Measurements from ENCODE around the gene MIGA1. TPM values are rescaled to one million over a fixed set of nuclear protein-coding genes. Genes with fewer than 3 reads are reported as not detected.
A peak's percentile ranks its signal among the peaks of the same experiment; 100 is the strongest.

MIGA1 gene
- total and polyA plus RNA-seq, 5 donors = 3.8 to 15.1 (median 12.8) TPM

- intact Hi-C loops (cut with DNase I) = loop anchor here in 3 of 4 donors (5.0 kb wide), 1 partner anchor 57 kb away; the partner anchor contains the start of gene NEXN (in 3 of the 3)
- Histone ChIP-seq H3K4me3 (ENCODE audit: low read length) (no peak overlapping the region), H3K9me3 (ENCODE audit: control insufficient read depth, low read length) (no peaks in the 10 kb centered on the region), H3K27me3 (ENCODE audit: control insufficient read depth, insufficient read depth) (no peaks in the 10 kb centered on the region), H3K4me1 (ENCODE audit: control insufficient read depth, insufficient read depth, low read length) (peaks cover 10% of the 10 kb centered on the region), H3K27ac (ENCODE audit: low read length) (peak overlapping the region; percentile 68)
- 69% methylated on average over 1 of the region's 1 CpG for WGBS
- no peak for ATAC-seq
- DNase-seq = no peak
Observed at GRCh38 chr1:77829851-77830250, 50.4 kb downstream of the MIGA1 start.

DNA sequence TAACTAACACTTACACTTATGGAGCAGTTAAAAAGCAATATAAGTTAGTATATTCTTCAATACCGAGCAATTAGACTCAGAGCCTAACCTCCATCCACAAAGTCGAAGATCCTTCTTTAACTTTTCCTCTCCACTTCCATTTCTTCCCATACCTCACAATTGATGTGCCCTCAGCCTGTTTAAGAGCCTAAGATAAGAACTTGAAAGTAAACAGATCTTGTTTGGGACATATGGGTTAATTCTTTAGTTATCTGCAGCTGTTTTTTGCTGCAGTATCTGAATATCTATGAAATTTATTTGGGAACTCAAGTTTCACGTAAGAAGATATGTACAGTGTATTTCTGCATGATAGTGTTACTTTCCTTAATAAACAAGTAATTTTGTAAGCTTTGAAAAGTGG, 51.5 kb downstream of the MIGA1 start:
- DNase-seq (no peak), ATAC-seq (no peak)
- no peaks in the 10 kb centered on the region for H3K9me3 ChIP-seq (ENCODE audit: control insufficient read depth, low read length)
- intact Hi-C loops (cut with DNase I) = loop anchor here in 3 of 4 donors (5.0 kb wide), 1 partner anchor 56 kb away; the partner anchor contains the start of gene NEXN (in 3 of the 3)
- H3K27ac ChIP-seq (ENCODE audit: low read length) = peak overlapping the region; percentile 45
- no peaks in the 10 kb centered on the region for H3K27me3 ChIP-seq (ENCODE audit: control insufficient read depth, insufficient read depth)
- 64% methylated on average over 3 of the region's 3 CpGs for WGBS
- H3K4me1 ChIP-seq (ENCODE audit: control insufficient read depth, insufficient read depth, low read length) = peaks cover 8% of the 10 kb centered on the region
- no peak overlapping the region for H3K4me3 ChIP-seq (ENCODE audit: low read length)

- H3K4me1 ChIP-seq (ENCODE audit: control insufficient read depth, insufficient read depth, low read length) = peaks cover 8% of the 10 kb centered on the region
- 58% methylated on average over 4 of the region's 4 CpGs for WGBS
- DNase-seq (no peak), ATAC-seq (no peak)
- H3K27ac ChIP-seq (ENCODE audit: low read length) = peak overlapping the region; percentile 30
- no peaks in the 10 kb centered on the region for H3K9me3 ChIP-seq (ENCODE audit: control insufficient read depth, low read length)
- H3K27me3 ChIP-seq (ENCODE audit: control insufficient read depth, insufficient read depth) = no peaks in the 10 kb centered on the region
- no peak overlapping the region for H3K4me3 ChIP-seq (ENCODE audit: low read length)
- intact Hi-C loops (cut with DNase I) = loop anchor here in 3 of 4 donors (5.0 kb wide), 1 partner anchor 56 kb away; the partner anchor contains the start of gene NEXN (in 3 of the 3)
Observed at GRCh38 chr1:77831566-77831965, 52.1 kb downstream of the MIGA1 start.

- DNase-seq (no peak), ATAC-seq (peak; percentile 59)
- intact Hi-C loops (cut with DNase I) = loop anchor here in 3 of 4 donors (5.0 kb wide), 1 partner anchor 55 kb away; the partner anchor contains the start of gene NEXN (in 3 of the 3)
- H3K9me3 ChIP-seq (ENCODE audit: control insufficient read depth, low read length) = no peaks in the 10 kb centered on the region
- no peaks in the 10 kb centered on the region for H3K27me3 ChIP-seq (ENCODE audit: control insufficient read depth, insufficient read depth)
- peaks cover 8% of the 10 kb centered on the region for H3K4me1 ChIP-seq (ENCODE audit: control insufficient read depth, insufficient read depth, low read length)
- peak overlapping the region; percentile 93 for H3K27ac ChIP-seq (ENCODE audit: low read length)
- H3K4me3 ChIP-seq (ENCODE audit: low read length) = no peak overlapping the region
- WGBS = 28% methylated on average over 2 of the region's 2 CpGs
Observed at GRCh38 chr1:77831976-77832711, 52.7 kb downstream of the MIGA1 start.

DNA sequence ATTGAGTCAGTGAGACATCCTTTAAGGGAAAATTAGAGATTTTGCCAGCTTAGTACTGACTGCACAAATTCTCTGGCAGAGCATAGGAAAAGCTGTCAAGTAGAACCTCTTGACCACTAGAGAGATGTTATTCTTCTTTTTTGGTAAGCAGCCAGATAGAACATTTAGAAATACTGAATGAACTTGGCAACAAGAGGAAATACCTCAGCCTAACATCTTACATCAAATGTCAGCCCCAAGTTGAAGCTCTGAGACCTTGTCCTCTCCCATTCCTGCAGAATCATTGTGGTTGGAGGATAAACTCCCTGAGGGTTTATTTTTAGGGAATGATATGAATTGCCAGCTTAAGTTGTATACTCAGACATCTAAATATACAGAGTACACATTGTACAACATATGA, 53.5 kb downstream of the MIGA1 start:
- peaks cover 8% of the 10 kb centered on the region for H3K4me1 ChIP-seq (ENCODE audit: control insufficient read depth, insufficient read depth, low read length)
- ATAC-seq (peak; percentile 91 to 93), DNase-seq (no peak)
- H3K27ac ChIP-seq (ENCODE audit: low read length) = no peak overlapping the region
- H3K27me3 ChIP-seq (ENCODE audit: control insufficient read depth, insufficient read depth) = no peaks in the 10 kb centered on the region
- H3K4me3 ChIP-seq (ENCODE audit: low read length) = no peak overlapping the region
- H3K9me3 ChIP-seq (ENCODE audit: control insufficient read depth, low read length) = no peaks in the 10 kb centered on the region
- intact Hi-C loops (cut with DNase I) = loop anchor here in 3 of 4 donors (5.0 kb wide), 1 partner anchor 54 kb away; the partner anchor contains the start of gene NEXN (in 3 of the 3)

DNA sequence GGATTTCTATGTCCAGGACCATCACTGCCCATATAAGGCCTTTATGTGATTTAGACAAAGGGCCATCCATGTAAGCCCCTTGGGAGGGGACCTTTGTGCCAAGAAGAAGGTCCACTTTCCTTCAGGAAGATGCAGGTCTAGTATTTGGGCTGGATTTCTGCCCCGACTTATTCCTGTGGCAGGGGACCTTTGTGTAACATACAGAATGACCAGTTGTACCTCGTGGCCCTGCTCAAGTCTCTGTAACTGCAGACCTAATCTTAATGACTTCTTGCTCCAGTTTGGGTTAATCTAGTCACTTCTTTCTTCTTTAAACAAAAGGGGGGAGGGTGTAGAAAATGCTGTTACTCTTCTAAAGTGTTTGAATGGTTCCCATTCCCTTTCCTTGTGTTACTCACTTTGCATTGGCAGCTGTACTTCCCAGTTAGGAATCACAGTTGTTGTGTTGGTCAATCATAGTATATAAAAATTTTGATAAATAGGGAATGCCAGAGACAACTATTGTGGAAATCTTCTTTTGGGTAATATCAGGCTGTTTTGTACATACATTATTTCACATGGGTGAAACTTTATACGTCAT, 54.2 kb downstream of the MIGA1 start:
- ATAC-seq = peak in 1 of 2 donors; percentile 8

DNA sequence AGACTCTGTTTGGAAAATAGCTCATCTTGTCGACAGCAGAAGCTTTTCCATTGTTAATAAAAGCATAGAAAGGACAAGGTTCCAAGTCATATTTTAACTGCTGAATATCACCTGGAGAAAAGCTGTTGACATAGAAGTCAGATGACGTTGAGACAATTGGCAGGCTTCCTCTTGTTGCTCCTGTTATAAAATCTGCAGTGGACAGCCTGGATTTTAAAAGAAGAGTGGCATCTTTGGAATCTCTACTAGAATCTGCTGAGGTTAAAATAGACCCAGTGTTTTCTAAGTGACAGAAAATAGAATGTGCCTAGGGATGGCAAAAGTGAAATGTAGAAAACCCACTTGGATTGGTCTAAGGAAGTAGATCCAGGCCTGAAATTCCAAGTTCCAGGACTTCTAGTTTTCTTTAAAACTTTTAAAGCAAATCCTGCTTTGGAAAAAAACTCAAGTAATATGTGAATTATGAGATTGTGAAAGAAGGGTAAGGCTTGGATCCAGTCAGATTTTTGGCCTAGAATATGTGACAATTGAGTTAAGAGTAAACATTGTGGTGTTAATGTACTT, 55.4 kb downstream of the MIGA1 start:
- Histone ChIP-seq H3K4me1 (ENCODE audit: control insufficient read depth, insufficient read depth, low read length) (peaks cover 8% of the 10 kb centered on the region), H3K27ac (ENCODE audit: low read length) (peak overlapping the region; percentile 72), H3K9me3 (ENCODE audit: control insufficient read depth, low read length) (no peaks in the 10 kb centered on the region), H3K27me3 (ENCODE audit: control insufficient read depth, insufficient read depth) (no peaks in the 10 kb centered on the region), H3K4me3 (ENCODE audit: low read length) (no peak overlapping the region)
- ATAC-seq (peak; percentile 16 to 46), DNase-seq (no peak)
- intact Hi-C loops (cut with DNase I) = loop anchor here (5.0 kb wide), 1 partner anchor 52 kb away; the partner anchor contains the start of gene NEXN (in 4 of the 4)
- 19% methylated on average over 2 of the region's 2 CpGs for WGBS

More for the DNA sequence above, 54.2 kb downstream of the MIGA1 start:
- peaks cover 8% of the 10 kb centered on the region for H3K4me1 ChIP-seq (ENCODE audit: control insufficient read depth, insufficient read depth, low read length)
- peak overlapping the region; percentile 100 for H3K27ac ChIP-seq (ENCODE audit: low read length)
- DNase-seq = no peak
- no peak overlapping the region for H3K4me3 ChIP-seq (ENCODE audit: low read length)
- no peaks in the 10 kb centered on the region for H3K9me3 ChIP-seq (ENCODE audit: control insufficient read depth, low read length)
- intact Hi-C loops (cut with DNase I) = loop anchor here in 3 of 4 donors (5.0 kb wide), 1 partner anchor 54 kb away; the partner anchor contains the start of gene NEXN (in 3 of the 3)
- WGBS = 77% methylated on average over 3 of the region's 3 CpGs
- H3K27me3 ChIP-seq (ENCODE audit: control insufficient read depth, insufficient read depth) = no peaks in the 10 kb centered on the region

GRCh38 chr1:77841574-77841973, 62.1 kb downstream of the MIGA1 start:
- intact Hi-C loops (cut with DNase I) = no loop called here
- no peak overlapping the region for H3K27ac ChIP-seq (ENCODE audit: low read length)

DNA sequence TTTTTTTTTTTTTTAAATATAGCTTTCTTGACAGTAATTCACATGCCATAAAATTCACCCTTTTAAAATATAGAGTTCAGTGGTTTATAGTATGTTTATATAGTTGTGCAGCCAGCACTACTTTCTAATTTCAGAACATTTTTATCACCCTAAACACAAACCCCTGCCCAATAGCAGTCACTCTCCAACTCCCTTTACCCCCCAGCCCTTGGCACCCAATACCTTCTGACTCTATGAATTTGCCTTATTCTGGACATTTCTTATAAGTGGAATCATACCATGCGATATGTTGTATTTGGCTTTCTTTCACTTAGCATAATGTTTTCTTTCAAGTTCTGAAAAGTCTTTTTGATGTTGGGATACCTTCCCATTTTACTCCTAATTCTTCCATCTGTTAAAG, 66.5 kb downstream of the MIGA1 start:
- Histone ChIP-seq H3K27me3 (ENCODE audit: control insufficient read depth, insufficient read depth) (no peaks in the 10 kb centered on the region), H3K9me3 (ENCODE audit: control insufficient read depth, low read length) (no peaks in the 10 kb centered on the region), H3K4me1 (ENCODE audit: control insufficient read depth, insufficient read depth, low read length) (no peaks in the 10 kb centered on the region), H3K4me3 (ENCODE audit: low read length) (no peak overlapping the region), H3K27ac (ENCODE audit: low read length) (no peak overlapping the region)
- ATAC-seq (no peak), DNase-seq (no peak)
- intact Hi-C loops (cut with DNase I) = no loop called here
- WGBS = 97% methylated on average over 1 of the region's 1 CpG

More at GRCh38 chr1:77841574-77841973, 62.1 kb downstream of the MIGA1 start:
- ATAC-seq (no peak), DNase-seq (no peak)
- Histone ChIP-seq H3K27me3 (ENCODE audit: control insufficient read depth, insufficient read depth) (no peaks in the 10 kb centered on the region), H3K9me3 (ENCODE audit: control insufficient read depth, low read length) (no peaks in the 10 kb centered on the region), H3K4me3 (ENCODE audit: low read length) (no peak overlapping the region), H3K4me1 (ENCODE audit: control insufficient read depth, insufficient read depth, low read length) (no peaks in the 10 kb centered on the region)
- whole genome bisulfite sequencing = 50% methylated on average over 1 of the region's 1 CpG

GRCh38 chr1:77846966-77847365, 67.5 kb downstream of the MIGA1 start:
- intact Hi-C loops (cut with DNase I) = no loop called here
- H3K4me3 ChIP-seq (ENCODE audit: low read length) = no peak overlapping the region
- no peak for ATAC-seq
- H3K27ac ChIP-seq (ENCODE audit: low read length) = no peak overlapping the region
- WGBS = 46% methylated on average over 3 of the region's 3 CpGs
- H3K27me3 ChIP-seq (ENCODE audit: control insufficient read depth, insufficient read depth) = no peaks in the 10 kb centered on the region
- DNase-seq = no peak
- H3K9me3 ChIP-seq (ENCODE audit: control insufficient read depth, low read length) = no peaks in the 10 kb centered on the region
- no peaks in the 10 kb centered on the region for H3K4me1 ChIP-seq (ENCODE audit: control insufficient read depth, insufficient read depth, low read length)

- Histone ChIP-seq H3K9me3 (ENCODE audit: control insufficient read depth, low read length) (no peaks in the 10 kb centered on the region), H3K27ac (ENCODE audit: low read length) (no peak overlapping the region), H3K27me3 (ENCODE audit: control insufficient read depth, insufficient read depth) (no peaks in the 10 kb centered on the region), H3K4me3 (ENCODE audit: low read length) (no peak overlapping the region), H3K4me1 (ENCODE audit: control insufficient read depth, insufficient read depth, low read length) (no peaks in the 10 kb centered on the region)
- intact Hi-C loops (cut with DNase I) = no loop called here
- 82% methylated on average over 9 of the region's 9 CpGs for WGBS
- ATAC-seq = no peak
- DNase-seq = no peak
Observed at GRCh38 chr1:77847621-77848080, 68.2 kb downstream of the MIGA1 start.

Measured in right cardiac atrium (tissue), 5 donors.